ENCODE data around the gene EML6.

Gene EML6

DNA sequence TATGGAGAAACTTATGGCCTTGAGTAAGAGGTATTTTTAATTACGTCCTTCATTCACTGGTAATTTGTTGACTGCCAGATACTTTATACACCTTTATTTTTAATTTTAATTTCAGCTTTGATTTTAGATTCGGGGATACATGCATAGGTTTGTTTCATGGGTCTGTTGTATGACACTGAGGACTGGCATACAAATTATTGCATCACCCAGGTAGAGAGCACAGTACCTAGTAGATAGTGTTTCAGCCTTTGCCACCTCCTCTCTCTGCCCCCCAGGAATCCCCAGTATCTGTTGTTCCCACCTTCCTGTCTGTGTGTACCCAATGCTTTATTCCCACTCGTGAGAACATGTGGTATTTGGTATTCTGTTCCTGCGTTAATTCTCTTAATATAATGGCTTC, 188.8 kb downstream of the EML6 start:
- no peak for DNase-seq (ENCODE audit: low read depth)
- TF ChIP-seq, protein P1, sequence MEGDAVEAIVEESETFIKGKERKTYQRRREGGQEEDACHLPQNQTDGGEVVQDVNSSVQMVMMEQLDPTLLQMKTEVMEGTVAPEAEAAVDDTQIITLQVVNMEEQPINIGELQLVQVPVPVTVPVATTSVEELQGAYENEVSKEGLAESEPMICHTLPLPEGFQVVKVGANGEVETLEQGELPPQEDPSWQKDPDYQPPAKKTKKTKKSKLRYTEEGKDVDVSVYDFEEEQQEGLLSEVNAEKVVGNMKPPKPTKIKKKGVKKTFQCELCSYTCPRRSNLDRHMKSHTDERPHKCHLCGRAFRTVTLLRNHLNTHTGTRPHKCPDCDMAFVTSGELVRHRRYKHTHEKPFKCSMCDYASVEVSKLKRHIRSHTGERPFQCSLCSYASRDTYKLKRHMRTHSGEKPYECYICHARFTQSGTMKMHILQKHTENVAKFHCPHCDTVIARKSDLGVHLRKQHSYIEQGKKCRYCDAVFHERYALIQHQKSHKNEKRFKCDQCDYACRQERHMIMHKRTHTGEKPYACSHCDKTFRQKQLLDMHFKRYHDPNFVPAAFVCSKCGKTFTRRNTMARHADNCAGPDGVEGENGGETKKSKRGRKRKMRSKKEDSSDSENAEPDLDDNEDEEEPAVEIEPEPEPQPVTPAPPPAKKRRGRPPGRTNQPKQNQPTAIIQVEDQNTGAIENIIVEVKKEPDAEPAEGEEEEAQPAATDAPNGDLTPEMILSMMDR (conservative IDR thresholded peaks at IDR 0.05; ENCODE audit: low read depth, low read length): no peak
- no peak overlapping the region for H3K4me3 ChIP-seq (ENCODE audit: low read length)

- TF ChIP-seq, protein P1 (conservative IDR thresholded peaks at IDR 0.05; ENCODE audit: low read depth, low read length): no peak
- no peak for DNase-seq (ENCODE audit: low read depth)
- H3K4me3 ChIP-seq (ENCODE audit: low read length): no peak overlapping the region
Observed at GRCh38 chr2:54912893-54913292, 189.4 kb downstream of the EML6 start.

DNA sequence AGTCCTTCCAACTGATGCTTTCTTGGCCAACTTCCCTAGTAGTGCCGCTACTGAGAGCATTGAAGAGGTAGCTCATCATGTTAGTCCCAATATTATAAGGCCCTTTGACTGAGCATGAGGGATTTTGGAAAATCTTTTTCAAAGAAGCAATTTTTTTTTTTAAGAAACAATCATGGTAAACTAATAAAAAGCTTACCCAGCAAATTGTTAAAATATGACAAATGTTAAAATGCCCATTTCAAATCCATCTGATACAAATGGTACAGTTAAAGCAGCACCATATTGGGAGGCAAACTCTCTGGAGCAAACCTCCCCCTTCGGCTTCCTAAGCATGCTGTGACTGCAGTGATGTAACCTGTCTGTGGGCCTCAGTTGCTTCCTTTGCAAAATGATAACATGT, 191.2 kb downstream of the EML6 start:
- no peak overlapping the region for H3K4me3 ChIP-seq (ENCODE audit: low read length)
- no peak for DNase-seq (ENCODE audit: low read depth)
- TF ChIP-seq, protein P1 (conservative IDR thresholded peaks at IDR 0.05; ENCODE audit: low read depth, low read length): no peak

GRCh38 chr2:54915101-54915500, 191.6 kb downstream of the EML6 start:
- DNase-seq (ENCODE audit: low read depth): no peak
- H3K4me3 ChIP-seq (ENCODE audit: low read length): no peak overlapping the region
- TF ChIP-seq, protein P1 (conservative IDR thresholded peaks at IDR 0.05; ENCODE audit: low read depth, low read length): no peak

- H3K4me3 ChIP-seq (ENCODE audit: low read length): no peak overlapping the region
- TF ChIP-seq, protein P1 (conservative IDR thresholded peaks at IDR 0.05; ENCODE audit: low read depth, low read length): no peak
Observed at GRCh38 chr2:54916637-54917036, 193.2 kb downstream of the EML6 start.

GRCh38 chr2:54918647-54919280, 195.3 kb downstream of the EML6 start:
- no peak overlapping the region for H3K4me3 ChIP-seq (ENCODE audit: low read length)
- TF ChIP-seq, protein P1 (conservative IDR thresholded peaks at IDR 0.05; ENCODE audit: low read depth, low read length): no peak

More at GRCh38 chr2:54916637-54917036, 193.2 kb downstream of the EML6 start:
- DNase-seq (ENCODE audit: low read depth): no peak

GRCh38 chr2:54920660-54921059, 197.2 kb downstream of the EML6 start:
- TF ChIP-seq, protein P1 (conservative IDR thresholded peaks at IDR 0.05; ENCODE audit: low read depth, low read length): no peak
- DNase-seq (ENCODE audit: low read depth): no peak
- H3K4me3 ChIP-seq (ENCODE audit: low read length): no peak overlapping the region

More at GRCh38 chr2:54918647-54919280, 195.3 kb downstream of the EML6 start:
- no peak for DNase-seq (ENCODE audit: low read depth)

All from retinal pigment epithelial cell (primary cell).